Hepatocyte (in vitro differentiated cells): Measurements from ENCODE around the gene TSTD2. TPM values are rescaled to one million over a fixed set of nuclear protein-coding genes. Genes with fewer than 3 reads are reported as not detected.

Experiments used
- DNase-seq: peaks from one replicate; pipeline ENCODE4 v3.0.0-alpha.2; 2016; ENCODE audit warnings: low spot score
- H2AFZ ChIP-seq: fragments of 200-600 bp; sonication (generic); 2 replicates; pipeline ENCODE4 v1.6.0; 2016; ENCODE audit warnings: antibody characterized with exemption, mild to moderate bottlenecking
- H3K27ac ChIP-seq: fragments of 200-600 bp; sonication (generic); 2 replicates; pipeline ENCODE4 v1.5.1; 2016; ENCODE audit warnings: mild to moderate bottlenecking
- H3K27me3 ChIP-seq: fragments of 200-600 bp; sonication (generic); 2 replicates; pipeline ENCODE4 v1.6.1; 2016
- H3K36me3 ChIP-seq: fragments of 200-600 bp; sonication (generic); replicated peaks from 2 replicates; pipeline ENCODE4 v1.5.1; 2016; ENCODE audit warnings: low read depth; ENCODE audit not compliant: insufficient read depth
- H3K4me1 ChIP-seq: fragments of 200-600 bp; sonication (generic); 2 replicates; pipeline ENCODE4 v1.5.1; 2016; ENCODE audit warnings: mild to moderate bottlenecking, moderate library complexity; ENCODE audit not compliant: insufficient read depth
- H3K4me2 ChIP-seq: fragments of 200-600 bp; sonication (generic); 2 replicates; pipeline ENCODE4 v1.6.0; 2016
- H3K4me3 ChIP-seq: fragments of 200-600 bp; sonication (generic); 2 replicates; pipeline ENCODE4 v1.5.1; 2016; ENCODE audit warnings: mild to moderate bottlenecking
- H3K79me2 ChIP-seq: fragments of 200-600 bp; sonication (generic); 2 replicates; pipeline ENCODE4 v1.6.0; 2017; ENCODE audit warnings: mild to moderate bottlenecking
- H3K9me2 ChIP-seq: fragments of 200-600 bp; sonication (generic); replicated peaks from 2 replicates; pipeline ENCODE4 v1.6.0; 2017; ENCODE audit warnings: mild to moderate bottlenecking; ENCODE audit not compliant: insufficient read depth
- H3K9me3 ChIP-seq: fragments of 200-600 bp; sonication (generic); 2 replicates; pipeline ENCODE4 v1.5.1; 2016; ENCODE audit warnings: low read depth, mild to moderate bottlenecking
- H4K20me1 ChIP-seq: fragments of 200-600 bp; sonication (generic); 2 replicates; pipeline ENCODE4 v1.6.0; 2016; ENCODE audit warnings: mild to moderate bottlenecking; ENCODE audit not compliant: insufficient read depth, poor library complexity, severe bottlenecking
- CTCF ChIP-seq: fragments of 200-600 bp; sonication (generic); IDR thresholded peaks from 2 replicates; pipeline ENCODE4 v1.5.1; 2016; ENCODE audit warnings: antibody characterized with exemption, mild to moderate bottlenecking; ENCODE audit not compliant: poor library complexity
- EZH2 ChIP-seq: fragments of 200-600 bp; sonication (generic); IDR thresholded peaks from 2 replicates; pipeline ENCODE4 v1.6.1; 2016; ENCODE audit warnings: antibody characterized with exemption, mild to moderate bottlenecking, borderline replicate concordance
- EZH2phosphoT487 ChIP-seq: fragments of 200-600 bp; sonication (generic); IDR thresholded peaks from one replicate; pipeline ENCODE4 v1.6.1; 2018; ENCODE audit warnings: antibody characterized with exemption, mild to moderate bottlenecking, low read depth, moderate library complexity; ENCODE audit not compliant: unreplicated experiment, severe bottlenecking
- WGBS: methylation state at CpG from one replicate; pipeline ENCODE4 v1.1.6; 2016; ENCODE audit warnings: low lambda C conversion rate; ENCODE audit errors: missing lambda C conversion rate; 5-methylcytosine and 5-hydroxymethylcytosine counted together
- polyA plus RNA-seq: library from polyadenylated mRNA; unstranded; fragments of >200 nt; fragmentation: Nextera tagmentation; extraction: Ambion mirVana; gene quantifications from 2 replicates; pipeline ENCODE4 v1.2.1, GENCODE V29; 2016
- total RNA-seq: library from RNA; depleted of rRNA; stranded (reverse); fragments of >200 nt; gene quantifications from 2 replicates; pipeline ENCODE4 v1.2.3, GENCODE V29; 2014

TSTD2 gene
- total and polyA plus RNA-seq, 2 experiments from 2014 or later = 4.3 to 19.0 TPM

GRCh38 chr9:97571664-97572063, 61.5 kb downstream of the TSTD2 start:
- no peak for TF ChIP-seq EZH2phosphoT487
- TF ChIP-seq EZH2 = no peak
- no peak for TF ChIP-seq CTCF
- H3K27ac ChIP-seq = no peak overlapping the region
- peak; percentile 58 for DNase-seq

GRCh38 chr9:97570899-97571298, 62.3 kb downstream of the TSTD2 start:
- Histone ChIP-seq H3K79me2 (no peaks in the 10 kb centered on the region), H4K20me1 (no peaks in the 10 kb centered on the region), H3K27ac (no peak overlapping the region), H3K9me2 (no peaks in the 10 kb centered on the region), H3K4me1 (no peaks in the 10 kb centered on the region), H3K9me3 (no peaks in the 10 kb centered on the region), H3K36me3 (no peaks in the 10 kb centered on the region), H2AFZ (no peak overlapping the region), H3K4me2 (no peak overlapping the region), H3K4me3 (no peak overlapping the region), H3K27me3 (no peaks in the 10 kb centered on the region)
- no peak for TF ChIP-seq CTCF
- no peak for TF ChIP-seq EZH2
- no peak for TF ChIP-seq EZH2phosphoT487
- DNase-seq = no peak
- WGBS = 93% methylated on average over 6 of the region's 6 CpGs

More at GRCh38 chr9:97571664-97572063, 61.5 kb downstream of the TSTD2 start:
- H3K9me2 ChIP-seq = no peaks in the 10 kb centered on the region
- 21% methylated on average over 1 of the region's 1 CpG for WGBS
- no peaks in the 10 kb centered on the region for H3K4me1 ChIP-seq
- no peaks in the 10 kb centered on the region for H4K20me1 ChIP-seq
- H3K4me2 ChIP-seq = no peak overlapping the region
- no peak overlapping the region for H3K4me3 ChIP-seq
- no peak overlapping the region for H2AFZ ChIP-seq
- no peaks in the 10 kb centered on the region for H3K36me3 ChIP-seq
- no peaks in the 10 kb centered on the region for H3K27me3 ChIP-seq
- H3K9me3 ChIP-seq = no peaks in the 10 kb centered on the region
- no peaks in the 10 kb centered on the region for H3K79me2 ChIP-seq

DNA sequence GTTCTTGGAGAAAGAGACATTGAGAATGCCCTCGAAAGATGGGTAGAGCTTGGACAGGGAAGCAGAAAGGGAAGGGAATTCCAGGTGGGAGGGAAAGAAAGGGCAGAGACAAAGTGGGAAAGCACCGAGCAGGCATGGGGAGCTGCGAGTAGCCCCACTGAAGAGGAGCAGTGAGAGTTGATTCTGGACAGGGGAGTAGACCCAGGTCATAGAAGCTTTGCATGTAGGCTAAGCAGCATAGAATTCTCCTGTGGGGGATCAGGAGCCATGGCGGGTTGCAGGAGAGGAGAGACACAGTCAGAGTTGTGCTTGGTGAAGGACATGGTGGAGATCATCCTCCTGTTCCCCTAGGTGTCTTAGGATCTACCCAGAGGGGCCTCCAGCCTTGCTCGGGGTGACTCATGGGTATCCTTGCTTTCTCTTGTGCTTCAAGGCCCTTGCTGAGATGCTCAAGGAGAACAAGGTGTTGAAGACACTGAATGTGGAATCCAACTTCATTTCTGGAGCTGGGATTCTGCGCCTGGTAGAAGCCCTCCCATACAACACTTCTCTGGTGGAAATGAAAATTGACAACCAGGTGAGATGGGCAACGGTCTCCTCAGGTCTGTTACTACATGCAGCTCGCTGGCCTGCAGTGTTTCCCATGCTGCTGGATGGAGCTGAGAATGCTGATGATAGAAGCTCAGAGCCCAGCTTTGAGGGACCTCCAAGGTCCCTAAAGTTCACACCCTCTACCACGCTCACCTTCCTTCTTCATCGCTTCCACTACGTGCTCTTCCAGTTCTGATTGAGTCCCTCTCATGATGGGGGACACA, 64.5 kb downstream of the TSTD2 start:
- Histone ChIP-seq H3K79me2 (no peaks in the 10 kb centered on the region), H3K4me3 (no peak overlapping the region), H2AFZ (no peak overlapping the region), H3K36me3 (no peaks in the 10 kb centered on the region), H4K20me1 (no peaks in the 10 kb centered on the region), H3K4me1 (no peaks in the 10 kb centered on the region), H3K9me2 (no peaks in the 10 kb centered on the region), H3K4me2 (no peak overlapping the region), H3K27ac (no peak overlapping the region), H3K9me3 (no peaks in the 10 kb centered on the region), H3K27me3 (no peaks in the 10 kb centered on the region)
- no peak for DNase-seq
- no peak for TF ChIP-seq EZH2phosphoT487
- TF ChIP-seq EZH2 = no peak
- TF ChIP-seq CTCF = no peak
- WGBS = 91% methylated on average over 11 of the region's 11 CpGs
